ENCODE measurements around the gene PLA2R1.

The PLA2R1 gene

DNA sequence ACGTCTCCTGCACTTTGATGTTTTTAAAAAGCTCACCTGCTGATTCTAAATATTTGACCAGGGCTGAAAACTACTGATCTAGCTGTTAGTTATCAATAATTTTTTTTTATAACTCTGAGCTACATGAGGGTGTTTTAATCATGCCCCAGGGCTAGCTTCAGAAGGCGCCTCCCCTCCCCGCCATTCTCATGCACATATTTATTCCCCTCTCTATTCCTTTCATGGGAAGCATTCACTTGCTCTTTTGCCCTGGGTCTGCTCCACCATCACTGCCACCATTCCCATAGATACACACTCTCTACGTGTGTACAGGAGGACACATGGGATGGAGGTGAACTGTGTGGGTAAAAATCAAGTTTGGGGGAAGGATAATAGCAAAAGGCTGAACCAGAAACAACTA lies 101.0 kb downstream of the PLA2R1 start:
- no peak overlapping the region for H3K4me2 ChIP-seq (ENCODE audit: low read length, poor library complexity, severe bottlenecking)
- H3K36me3 ChIP-seq (ENCODE audit: control insufficient read depth in 1 of 2, insufficient read depth in 2 of 2, low read depth in 1 of 2, low read length in 2 of 2) = peaks cover 10 to 40% of the 10 kb centered on the region in 2 experiments
- peaks cover 2% of the 10 kb centered on the region for H3K79me1 ChIP-seq (replicated peaks; ENCODE audit: low read length, poor library complexity, severe bottlenecking)
- no peaks in the 10 kb centered on the region for H3K9me3 ChIP-seq (ENCODE audit: control insufficient read depth, low read length)
- no peak overlapping the region for H2AFZ ChIP-seq (ENCODE audit: low read depth, low read length)
- 82% methylated on average over 3 of the region's 4 CpGs for WGBS
- H3K14ac ChIP-seq (ENCODE audit: low read length in 2 of 2) = no peak overlapping the region
- DNase-seq = no peak
- H3K4me1 ChIP-seq (ENCODE audit: control insufficient read depth, insufficient read depth, low read depth, low read length) = peaks cover 2% of the 10 kb centered on the region
- no peak overlapping the region for H4K8ac ChIP-seq (ENCODE audit: low read length)
- H3K4ac ChIP-seq (ENCODE audit: low read depth in 1 of 2, low read length in 2 of 2) = peak overlapping the region in 1 of 2 experiments; percentile 20
- no peak overlapping the region for H2BK15ac ChIP-seq (ENCODE audit: low read depth, poor library complexity, severe bottlenecking)
- no peaks in the 10 kb centered on the region for H3K27me3 ChIP-seq (ENCODE audit: control insufficient read depth in 1 of 2, insufficient read depth in 1 of 2, low read length in 2 of 2)
- no peak overlapping the region for H2BK120ac ChIP-seq (ENCODE audit: low read depth, low read length)
- H2AK5ac ChIP-seq (ENCODE audit: low read length, severe bottlenecking) = no peak overlapping the region
- no peak overlapping the region for H3K18ac ChIP-seq (ENCODE audit: low read depth in 1 of 2, low read length in 2 of 2)
- no peak overlapping the region for H2BK5ac ChIP-seq (ENCODE audit: low read depth, low read length, poor library complexity, severe bottlenecking)
- peak overlapping the region; percentile 33 for H3K9ac ChIP-seq (ENCODE audit: low read length)
- H3K4me3 ChIP-seq (ENCODE audit: insufficient read depth in 1 of 2, low read depth in 1 of 2, low read length in 2 of 2) = no peak overlapping the region
- H3K27ac ChIP-seq (ENCODE audit: low read length, poor library complexity, severe bottlenecking) = peak overlapping the region; percentile 26
- H2BK12ac ChIP-seq (ENCODE audit: low read length in 2 of 2) = peak overlapping the region in 1 of 2 experiments; percentile 8
- H4K91ac ChIP-seq (ENCODE audit: low read length) = no peak overlapping the region
- H3K23ac ChIP-seq (ENCODE audit: low read length in 2 of 2) = no peak overlapping the region

GRCh38 chr2:159961037-159961436 lies 101.4 kb downstream of the PLA2R1 start:
- H3K4ac ChIP-seq (ENCODE audit: low read depth in 1 of 2, low read length in 2 of 2) = no peak overlapping the region
- no peak overlapping the region for H4K8ac ChIP-seq (ENCODE audit: low read length)
- H2BK5ac ChIP-seq (ENCODE audit: low read depth, low read length, poor library complexity, severe bottlenecking) = no peak overlapping the region
- H3K4me1 ChIP-seq (ENCODE audit: control insufficient read depth, insufficient read depth, low read depth, low read length) = peaks cover 2% of the 10 kb centered on the region
- H2BK15ac ChIP-seq (ENCODE audit: low read depth, poor library complexity, severe bottlenecking) = no peak overlapping the region
- peaks cover 10 to 40% of the 10 kb centered on the region in 2 experiments for H3K36me3 ChIP-seq (ENCODE audit: control insufficient read depth in 1 of 2, insufficient read depth in 2 of 2, low read depth in 1 of 2, low read length in 2 of 2)
- H4K91ac ChIP-seq (ENCODE audit: low read length) = no peak overlapping the region
- peak overlapping the region; percentile 33 for H3K9ac ChIP-seq (ENCODE audit: low read length)
- no peaks in the 10 kb centered on the region for H3K9me3 ChIP-seq (ENCODE audit: control insufficient read depth, low read length)
- no peak overlapping the region for H3K14ac ChIP-seq (ENCODE audit: low read length in 2 of 2)
- no peak for DNase-seq
- H3K79me1 ChIP-seq (replicated peaks; ENCODE audit: low read length, poor library complexity, severe bottlenecking) = peaks cover 2% of the 10 kb centered on the region
- H3K4me2 ChIP-seq (ENCODE audit: low read length, poor library complexity, severe bottlenecking) = no peak overlapping the region
- no peak overlapping the region for H2AK5ac ChIP-seq (ENCODE audit: low read length, severe bottlenecking)
- peak overlapping the region; percentile 47 for H3K27ac ChIP-seq (ENCODE audit: low read length, poor library complexity, severe bottlenecking)
- 33% methylated on average over 2 of the region's 2 CpGs for WGBS
- H3K18ac ChIP-seq (ENCODE audit: low read depth in 1 of 2, low read length in 2 of 2) = no peak overlapping the region
- H2BK120ac ChIP-seq (ENCODE audit: low read depth, low read length) = no peak overlapping the region
- H3K4me3 ChIP-seq (ENCODE audit: insufficient read depth in 1 of 2, low read depth in 1 of 2, low read length in 2 of 2) = no peak overlapping the region
- no peak overlapping the region for H2AFZ ChIP-seq (ENCODE audit: low read depth, low read length)
- H2BK12ac ChIP-seq (ENCODE audit: low read length in 2 of 2) = peak overlapping the region in 1 of 2 experiments; percentile 90
- H3K27me3 ChIP-seq (ENCODE audit: control insufficient read depth in 1 of 2, insufficient read depth in 1 of 2, low read length in 2 of 2) = no peaks in the 10 kb centered on the region
- no peak overlapping the region for H3K23ac ChIP-seq (ENCODE audit: low read length in 2 of 2)

DNA sequence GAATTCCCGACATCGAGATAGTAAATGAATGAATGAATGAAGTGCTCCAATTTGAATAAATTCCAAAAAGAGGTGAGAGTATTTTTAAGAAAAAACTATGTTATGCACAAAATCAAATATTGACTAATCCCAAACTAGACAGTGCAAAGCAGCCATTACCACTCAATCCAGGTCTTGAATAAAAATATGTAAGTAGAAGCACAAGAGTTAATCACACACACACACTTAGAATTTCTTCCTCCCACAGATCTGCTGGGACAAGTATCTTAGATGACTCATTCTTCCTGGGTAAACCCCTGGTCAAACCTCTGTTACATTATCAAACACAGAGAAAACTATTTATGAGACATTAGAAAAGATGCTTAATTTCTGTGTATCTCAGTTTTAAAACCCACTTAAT lies 102.0 kb downstream of the PLA2R1 start:
- H3K36me3 ChIP-seq (ENCODE audit: control insufficient read depth in 1 of 2, insufficient read depth in 2 of 2, low read depth in 1 of 2, low read length in 2 of 2) = peaks cover 7 to 35% of the 10 kb centered on the region in 2 experiments
- H2BK12ac ChIP-seq (ENCODE audit: low read length in 2 of 2) = no peak overlapping the region
- no peak overlapping the region for H2BK15ac ChIP-seq (ENCODE audit: low read depth, poor library complexity, severe bottlenecking)
- H3K4me2 ChIP-seq (ENCODE audit: low read length, poor library complexity, severe bottlenecking) = no peak overlapping the region
- H3K4me1 ChIP-seq (ENCODE audit: control insufficient read depth, insufficient read depth, low read depth, low read length) = peaks cover 2% of the 10 kb centered on the region
- H3K4ac ChIP-seq (ENCODE audit: low read depth in 1 of 2, low read length in 2 of 2) = no peak overlapping the region
- H2BK120ac ChIP-seq (ENCODE audit: low read depth, low read length) = no peak overlapping the region
- no peak overlapping the region for H4K8ac ChIP-seq (ENCODE audit: low read length)
- peak; percentile 83 for DNase-seq
- H3K14ac ChIP-seq (ENCODE audit: low read length in 2 of 2) = no peak overlapping the region
- H3K9ac ChIP-seq (ENCODE audit: low read length) = peak overlapping the region; percentile 33
- no peak overlapping the region for H3K23ac ChIP-seq (ENCODE audit: low read length in 2 of 2)
- H3K27me3 ChIP-seq (ENCODE audit: control insufficient read depth in 1 of 2, insufficient read depth in 1 of 2, low read length in 2 of 2) = no peaks in the 10 kb centered on the region
- H3K4me3 ChIP-seq (ENCODE audit: insufficient read depth in 1 of 2, low read depth in 1 of 2, low read length in 2 of 2) = no peak overlapping the region
- H3K18ac ChIP-seq (ENCODE audit: low read depth in 1 of 2, low read length in 2 of 2) = no peak overlapping the region
- no peak overlapping the region for H2AK5ac ChIP-seq (ENCODE audit: low read length, severe bottlenecking)
- H3K79me1 ChIP-seq (replicated peaks; ENCODE audit: low read length, poor library complexity, severe bottlenecking) = peaks cover 2% of the 10 kb centered on the region
- no peaks in the 10 kb centered on the region for H3K9me3 ChIP-seq (ENCODE audit: control insufficient read depth, low read length)
- no peak overlapping the region for H3K27ac ChIP-seq (ENCODE audit: low read length, poor library complexity, severe bottlenecking)
- H4K91ac ChIP-seq (ENCODE audit: low read length) = no peak overlapping the region
- no peak overlapping the region for H2BK5ac ChIP-seq (ENCODE audit: low read depth, low read length, poor library complexity, severe bottlenecking)
- H2AFZ ChIP-seq (ENCODE audit: low read depth, low read length) = no peak overlapping the region
- WGBS = 77% methylated on average over 2 of the region's 2 CpGs

DNA sequence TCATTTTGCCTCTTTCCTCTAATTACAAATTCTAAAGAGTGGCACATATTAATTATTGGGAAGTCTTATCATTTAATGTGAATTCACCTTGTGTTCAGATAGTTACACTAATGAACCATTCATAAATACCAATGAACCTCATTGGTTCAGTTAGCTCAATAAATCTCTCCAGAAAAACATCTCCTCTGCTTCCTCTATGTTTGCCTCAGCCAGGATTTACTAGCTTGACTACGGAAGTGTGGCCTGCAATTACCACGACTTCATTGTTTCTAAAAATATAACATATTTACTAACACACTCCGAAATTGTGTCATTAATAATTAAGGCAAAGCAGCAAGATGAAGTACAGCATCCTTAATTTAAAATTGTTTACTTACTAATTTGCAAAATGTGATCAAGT lies 103.3 kb downstream of the PLA2R1 start:
- no peak overlapping the region for H3K4me3 ChIP-seq (ENCODE audit: insufficient read depth in 1 of 2, low read depth in 1 of 2, low read length in 2 of 2)
- H4K91ac ChIP-seq (ENCODE audit: low read length) = no peak overlapping the region
- no peak overlapping the region for H3K4ac ChIP-seq (ENCODE audit: low read depth in 1 of 2, low read length in 2 of 2)
- H3K79me1 ChIP-seq (replicated peaks; ENCODE audit: low read length, poor library complexity, severe bottlenecking) = peaks cover 2% of the 10 kb centered on the region
- no peak overlapping the region for H3K23ac ChIP-seq (ENCODE audit: low read length in 2 of 2)
- H3K4me2 ChIP-seq (ENCODE audit: low read length, poor library complexity, severe bottlenecking) = no peak overlapping the region
- H2BK15ac ChIP-seq (ENCODE audit: low read depth, poor library complexity, severe bottlenecking) = no peak overlapping the region
- no peak overlapping the region for H3K27ac ChIP-seq (ENCODE audit: low read length, poor library complexity, severe bottlenecking)
- H2BK12ac ChIP-seq (ENCODE audit: low read length in 2 of 2) = no peak overlapping the region
- H2AFZ ChIP-seq (ENCODE audit: low read depth, low read length) = no peak overlapping the region
- H2AK5ac ChIP-seq (ENCODE audit: low read length, severe bottlenecking) = no peak overlapping the region
- no peak overlapping the region for H2BK5ac ChIP-seq (ENCODE audit: low read depth, low read length, poor library complexity, severe bottlenecking)
- no peak for DNase-seq
- peaks cover 2% of the 10 kb centered on the region for H3K4me1 ChIP-seq (ENCODE audit: control insufficient read depth, insufficient read depth, low read depth, low read length)
- H3K27me3 ChIP-seq (ENCODE audit: control insufficient read depth in 1 of 2, insufficient read depth in 1 of 2, low read length in 2 of 2) = no peaks in the 10 kb centered on the region
- H3K9me3 ChIP-seq (ENCODE audit: control insufficient read depth, low read length) = no peaks in the 10 kb centered on the region
- no peak overlapping the region for H3K9ac ChIP-seq (ENCODE audit: low read length)
- no peak overlapping the region for H4K8ac ChIP-seq (ENCODE audit: low read length)
- H3K14ac ChIP-seq (ENCODE audit: low read length in 2 of 2) = no peak overlapping the region
- peaks cover 7 to 38% of the 10 kb centered on the region in 2 experiments for H3K36me3 ChIP-seq (ENCODE audit: control insufficient read depth in 1 of 2, insufficient read depth in 2 of 2, low read depth in 1 of 2, low read length in 2 of 2)
- WGBS = 32% methylated on average over 3 of the region's 3 CpGs
- no peak overlapping the region for H3K18ac ChIP-seq (ENCODE audit: low read depth in 1 of 2, low read length in 2 of 2)
- no peak overlapping the region for H2BK120ac ChIP-seq (ENCODE audit: low read depth, low read length)
